GM18511 (cell line): ENCODE measurements around the gene LGALS13.
"Not testable (repeated sequence)": the region's sequence is repeated elsewhere in the genome, so short reads cannot be mapped to it uniquely, and the experiment has no call there.

Source experiments
- ATAC-seq: cut with Tn5 transposase; IDR thresholded peaks from one replicate; pipeline ENCODE4 v1.9.1; 2021; ENCODE audit warnings: mild to moderate bottlenecking, moderate library complexity; ENCODE audit not compliant: unreplicated experiment

LGALS13 gene

GRCh38 chr19:39613597-39613996 lies 11.3 kb downstream of the LGALS13 start:
- no peak for ATAC-seq

GRCh38 chr19:39617745-39618144 lies 15.4 kb downstream of the LGALS13 start:
- no peak for ATAC-seq

GRCh38 chr19:39623946-39624345 lies 21.6 kb downstream of the LGALS13 start:
- ATAC-seq, result no peak

- ATAC-seq, result not testable (repeated sequence)
Measured at GRCh38 chr19:39627631-39628030, 25.3 kb downstream of the LGALS13 start.

- ATAC-seq, result no peak
Measured at GRCh38 chr19:39631178-39631577, 28.9 kb downstream of the LGALS13 start.

- ATAC-seq, result no peak
Measured at GRCh38 chr19:39631626-39632025, 29.3 kb downstream of the LGALS13 start.

GRCh38 chr19:39637891-39638290 lies 35.6 kb downstream of the LGALS13 start:
- no peak for ATAC-seq

GRCh38 chr19:39641773-39642172 lies 39.4 kb downstream of the LGALS13 start:
- no peak for ATAC-seq

GRCh38 chr19:39643591-39643990 lies 41.3 kb downstream of the LGALS13 start:
- no peak for ATAC-seq

- no peak for ATAC-seq
Measured at GRCh38 chr19:39645800-39646411, 43.6 kb downstream of the LGALS13 start.

- ATAC-seq, result no peak
Measured at GRCh38 chr19:39647918-39648317, 45.6 kb downstream of the LGALS13 start.

GRCh38 chr19:39655613-39656012 lies 53.3 kb downstream of the LGALS13 start, which contains the start of gene LGALS16:
Gene LGALS16, plus strand, starts transcription at chr19:39655913. Its CDS starts 49 bp downstream, at chr19:39655962.
- ATAC-seq, result no peak
